SK-N-SH (cell line): ENCODE measurements around the gene DMRTB1.

Source experiments
- EP300 ChIP-seq, 2 experiments: IDR thresholded peaks; 2 replicates each; pipeline versions ENCODE4 v1.4.0 to v1.6.1; 2012; ENCODE audit warnings: borderline replicate concordance in 1 of 2, low read depth in 1 of 2, low read length in 1 of 2
- EZH2phosphoT487 ChIP-seq: fragments of 200-600 bp; sonication (generic); IDR thresholded peaks from 2 replicates; pipeline ENCODE4 v1.6.1; 2017; ENCODE audit warnings: low read depth, mixed run types, mild to moderate bottlenecking, antibody characterized with exemption, moderate library complexity, borderline replicate concordance
- JUND ChIP-seq: IDR thresholded peaks from 2 replicates; pipeline ENCODE4 v1.4.0; 2012
- MXI1 ChIP-seq: IDR thresholded peaks from 2 replicates; pipeline ENCODE4 v1.6.1; 2012; ENCODE audit warnings: mild to moderate bottlenecking, low read depth, low read length, improper control_type of control experiment
- POLR2AphosphoS5 ChIP-seq: IDR thresholded peaks from 2 replicates; pipeline ENCODE4 v1.6.1; 2012; ENCODE audit warnings: low read depth, low read length
- RCOR1 ChIP-seq: fragments of 150-350 bp; IDR thresholded peaks from 2 replicates; pipeline ENCODE4 v1.6.1; 2017; ENCODE audit warnings: antibody characterized with exemption, low read length
- SMC3 ChIP-seq: IDR thresholded peaks from 2 replicates; pipeline ENCODE4 v1.6.1; 2012; ENCODE audit warnings: low read depth, low read length, improper control_type of control experiment
- TCF12 ChIP-seq: IDR thresholded peaks from 2 replicates; pipeline ENCODE4 v1.4.0; 2012
- YY1 ChIP-seq: IDR thresholded peaks from 2 replicates; pipeline ENCODE4 v1.4.0; 2012; ENCODE audit warnings: low read depth, mild to moderate bottlenecking
- TF ChIP-seq, protein P1 (sequence below): fragments of 200-600 bp; sonication (generic); IDR thresholded peaks from 2 replicates; pipeline ENCODE4 v1.6.1; 2017; ENCODE audit warnings: antibody characterized with exemption, mild to moderate bottlenecking, moderate library complexity
- TF ChIP-seq, protein P2 (sequence below): fragments of 150-350 bp; IDR thresholded peaks from 2 replicates; pipeline ENCODE4 v1.6.1; 2017; ENCODE audit warnings: antibody characterized with exemption, low read length, low read depth, borderline replicate concordance
- TF ChIP-seq, protein P3 (sequence below): IDR thresholded peaks from 2 replicates; pipeline ENCODE4 v1.6.1; 2012; ENCODE audit warnings: mild to moderate bottlenecking, low read depth, low read length, moderate library complexity
- TF ChIP-seq, protein P4 (sequence below): IDR thresholded peaks from 2 replicates; pipeline ENCODE4 v1.4.0; 2012; ENCODE audit warnings: low read depth

DNA sequence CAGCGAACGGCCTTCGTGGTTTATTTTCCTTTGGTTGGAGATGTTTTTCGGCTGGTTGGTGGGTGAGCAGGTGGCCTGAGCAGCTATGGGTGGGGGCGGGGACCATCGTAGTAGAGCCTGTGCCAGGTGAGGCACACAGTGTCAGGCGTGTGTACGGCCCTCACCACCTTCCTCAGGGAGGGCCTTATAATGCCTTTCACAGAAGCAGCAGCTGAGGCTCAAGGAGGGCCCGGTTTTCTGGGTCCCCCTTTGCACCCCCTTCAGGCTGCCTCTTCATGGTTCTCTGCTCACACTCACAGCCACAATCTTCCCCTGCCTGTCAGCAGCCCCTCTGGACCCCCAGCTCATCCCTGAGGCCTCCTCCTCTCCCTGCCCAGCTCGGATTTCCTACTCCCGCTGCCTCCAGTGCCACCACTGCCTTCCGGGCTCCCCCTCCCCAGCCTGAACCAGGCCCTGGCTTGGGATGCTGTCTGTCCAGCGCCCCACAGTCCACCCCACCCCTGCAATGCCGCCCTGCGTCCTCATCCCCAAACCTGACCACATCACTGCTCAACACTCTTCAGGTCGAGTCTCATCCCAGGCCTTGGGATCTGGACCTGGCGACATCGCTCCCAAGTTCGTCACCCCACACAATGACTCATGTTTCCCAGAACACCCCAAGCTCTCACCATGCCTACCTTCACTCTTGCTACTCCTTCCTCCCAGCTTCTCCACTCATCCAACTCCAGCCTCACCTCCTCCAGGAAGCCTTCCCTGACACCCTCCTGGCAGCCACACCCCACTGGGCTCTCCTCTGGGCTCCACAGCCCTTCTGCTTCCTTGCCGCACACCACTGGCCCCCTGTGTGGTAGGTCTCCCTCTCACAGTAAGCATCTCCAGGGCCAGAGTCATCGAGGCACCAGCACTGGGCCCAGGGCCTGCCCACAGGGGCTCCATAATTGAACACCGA lies 53.9 kb downstream of the DMRTB1 start:
- TF ChIP-seq, protein P1, sequence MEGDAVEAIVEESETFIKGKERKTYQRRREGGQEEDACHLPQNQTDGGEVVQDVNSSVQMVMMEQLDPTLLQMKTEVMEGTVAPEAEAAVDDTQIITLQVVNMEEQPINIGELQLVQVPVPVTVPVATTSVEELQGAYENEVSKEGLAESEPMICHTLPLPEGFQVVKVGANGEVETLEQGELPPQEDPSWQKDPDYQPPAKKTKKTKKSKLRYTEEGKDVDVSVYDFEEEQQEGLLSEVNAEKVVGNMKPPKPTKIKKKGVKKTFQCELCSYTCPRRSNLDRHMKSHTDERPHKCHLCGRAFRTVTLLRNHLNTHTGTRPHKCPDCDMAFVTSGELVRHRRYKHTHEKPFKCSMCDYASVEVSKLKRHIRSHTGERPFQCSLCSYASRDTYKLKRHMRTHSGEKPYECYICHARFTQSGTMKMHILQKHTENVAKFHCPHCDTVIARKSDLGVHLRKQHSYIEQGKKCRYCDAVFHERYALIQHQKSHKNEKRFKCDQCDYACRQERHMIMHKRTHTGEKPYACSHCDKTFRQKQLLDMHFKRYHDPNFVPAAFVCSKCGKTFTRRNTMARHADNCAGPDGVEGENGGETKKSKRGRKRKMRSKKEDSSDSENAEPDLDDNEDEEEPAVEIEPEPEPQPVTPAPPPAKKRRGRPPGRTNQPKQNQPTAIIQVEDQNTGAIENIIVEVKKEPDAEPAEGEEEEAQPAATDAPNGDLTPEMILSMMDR: no peak
- TF ChIP-seq, protein P2, sequence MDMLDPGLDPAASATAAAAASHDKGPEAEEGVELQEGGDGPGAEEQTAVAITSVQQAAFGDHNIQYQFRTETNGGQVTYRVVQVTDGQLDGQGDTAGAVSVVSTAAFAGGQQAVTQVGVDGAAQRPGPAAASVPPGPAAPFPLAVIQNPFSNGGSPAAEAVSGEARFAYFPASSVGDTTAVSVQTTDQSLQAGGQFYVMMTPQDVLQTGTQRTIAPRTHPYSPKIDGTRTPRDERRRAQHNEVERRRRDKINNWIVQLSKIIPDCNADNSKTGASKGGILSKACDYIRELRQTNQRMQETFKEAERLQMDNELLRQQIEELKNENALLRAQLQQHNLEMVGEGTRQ: no peak
- TF ChIP-seq JUND (no peak), MXI1 (no peak), TCF12 (no peak), EP300 (IDR thresholded peaks at IDR 0.05; ENCODE audit: borderline replicate concordance in 1 of 2, low read depth in 1 of 2, low read length in 1 of 2) (no peak), POLR2AphosphoS5 (no peak), SMC3 (no peak), EZH2phosphoT487 (no peak), YY1 (no peak), RCOR1 (no peak)
- TF ChIP-seq, protein P3, sequence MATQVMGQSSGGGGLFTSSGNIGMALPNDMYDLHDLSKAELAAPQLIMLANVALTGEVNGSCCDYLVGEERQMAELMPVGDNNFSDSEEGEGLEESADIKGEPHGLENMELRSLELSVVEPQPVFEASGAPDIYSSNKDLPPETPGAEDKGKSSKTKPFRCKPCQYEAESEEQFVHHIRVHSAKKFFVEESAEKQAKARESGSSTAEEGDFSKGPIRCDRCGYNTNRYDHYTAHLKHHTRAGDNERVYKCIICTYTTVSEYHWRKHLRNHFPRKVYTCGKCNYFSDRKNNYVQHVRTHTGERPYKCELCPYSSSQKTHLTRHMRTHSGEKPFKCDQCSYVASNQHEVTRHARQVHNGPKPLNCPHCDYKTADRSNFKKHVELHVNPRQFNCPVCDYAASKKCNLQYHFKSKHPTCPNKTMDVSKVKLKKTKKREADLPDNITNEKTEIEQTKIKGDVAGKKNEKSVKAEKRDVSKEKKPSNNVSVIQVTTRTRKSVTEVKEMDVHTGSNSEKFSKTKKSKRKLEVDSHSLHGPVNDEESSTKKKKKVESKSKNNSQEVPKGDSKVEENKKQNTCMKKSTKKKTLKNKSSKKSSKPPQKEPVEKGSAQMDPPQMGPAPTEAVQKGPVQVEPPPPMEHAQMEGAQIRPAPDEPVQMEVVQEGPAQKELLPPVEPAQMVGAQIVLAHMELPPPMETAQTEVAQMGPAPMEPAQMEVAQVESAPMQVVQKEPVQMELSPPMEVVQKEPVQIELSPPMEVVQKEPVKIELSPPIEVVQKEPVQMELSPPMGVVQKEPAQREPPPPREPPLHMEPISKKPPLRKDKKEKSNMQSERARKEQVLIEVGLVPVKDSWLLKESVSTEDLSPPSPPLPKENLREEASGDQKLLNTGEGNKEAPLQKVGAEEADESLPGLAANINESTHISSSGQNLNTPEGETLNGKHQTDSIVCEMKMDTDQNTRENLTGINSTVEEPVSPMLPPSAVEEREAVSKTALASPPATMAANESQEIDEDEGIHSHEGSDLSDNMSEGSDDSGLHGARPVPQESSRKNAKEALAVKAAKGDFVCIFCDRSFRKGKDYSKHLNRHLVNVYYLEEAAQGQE: no peak
- TF ChIP-seq, protein P4, sequence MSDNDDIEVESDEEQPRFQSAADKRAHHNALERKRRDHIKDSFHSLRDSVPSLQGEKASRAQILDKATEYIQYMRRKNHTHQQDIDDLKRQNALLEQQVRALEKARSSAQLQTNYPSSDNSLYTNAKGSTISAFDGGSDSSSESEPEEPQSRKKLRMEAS: no peak
